A549 (cell line): ENCODE measurements around the gene ODAM. TPM values are rescaled to one million over a fixed set of nuclear protein-coding genes. Genes with fewer than 3 reads are reported as not detected.
"Not testable (repeated sequence)": the region's sequence is repeated elsewhere in the genome, so short reads cannot be mapped to it uniquely, and the experiment has no call there.

Experiments used
- ATAC-seq, 2 experiments: fragments of 200-7000 bp in 1 of 2; fragments of >200 bp in 1 of 2; cut with Nextera tagmentation in 1 of 2; cut with Tn5 transposase in 1 of 2; 3 replicates each; pipeline versions ENCODE4 v1.8.0 to v1.9.1; 2018 to 2020; ENCODE audit warnings: mild to moderate bottlenecking in 1 of 2, moderate library complexity in 1 of 2
- CTCF ChIA-PET: fragments of 300-600 bp; sonication (Branson Sonifier 250); formaldehyde crosslinking; extraction: SDS; loops from one replicate; lab custom pipeline; 2021; ENCODE audit warnings: antibody characterized with exemption, inconsistent platforms; lab: Yijun Ruan, JAX
- POLR2A ChIA-PET: fragments of 350-600 bp; formaldehyde crosslinking; extraction: SDS; loops from one replicate; lab custom pipeline; 2021; ENCODE audit warnings: antibody characterized with exemption, inconsistent platforms; lab: Yijun Ruan, JAX
- DNase-seq, 2 experiments: peaks; one replicate each; pipeline versions ENCODE4 v3.0.0 to v3.0.0-alpha.2; 2011 to 2016; ENCODE audit warnings: low read depth in 1 of 2, low spot score in 1 of 2
- FAIRE-seq: peaks from 2 replicates; lab custom pipeline; 2011; peaks lifted over from hg19 to GRCh38; lab: Jason Lieb, UNC
- H3K27ac ChIP-seq, 2 experiments: fragments of >200 bp; sonication (Bioruptor Twin); formaldehyde crosslinking; 3 replicates each; pipeline ENCODE4 v1.5.1; 2016 to 2017
- H3K4me1 ChIP-seq: fragments of >200 bp; sonication (Bioruptor Twin); formaldehyde crosslinking; 3 replicates; pipeline ENCODE4 v1.6.1; 2016
- H3K4me2 ChIP-seq: fragments of >200 bp; sonication (Bioruptor Twin); formaldehyde crosslinking; 3 replicates; pipeline ENCODE4 v1.6.1; 2016
- H3K4me3 ChIP-seq: fragments of >200 bp; sonication (Bioruptor Twin); formaldehyde crosslinking; 3 replicates; pipeline ENCODE4 v1.5.1; 2016
- H3K9me3 ChIP-seq: fragments of >200 bp; sonication (Bioruptor Twin); formaldehyde crosslinking; 3 replicates; pipeline ENCODE4 v1.6.1; 2016
- CHD4 ChIP-seq: fragments of 200-600 bp; sonication (generic); IDR thresholded peaks from 2 replicates; pipeline ENCODE4 v1.6.1; 2016; ENCODE audit warnings: antibody characterized with exemption, mild to moderate bottlenecking, borderline replicate concordance
- EHF ChIP-seq: fragments of 250-450 bp; sonication (Bioruptor Pico); IDR thresholded peaks from 2 replicates; pipeline ENCODE4 v1.5.0; 2020; ENCODE audit warnings: mild to moderate bottlenecking
- EHMT2 ChIP-seq: fragments of 200-600 bp; sonication (generic); IDR thresholded peaks from 2 replicates; pipeline ENCODE4 v1.6.1; 2016; ENCODE audit warnings: antibody characterized with exemption, low read depth, mild to moderate bottlenecking, moderate library complexity
- EP300 ChIP-seq, 2 experiments: fragments of >200 bp; sonication (Bioruptor Twin); formaldehyde crosslinking; IDR thresholded peaks; 2 replicates in 1 of 2; 3 replicates in 1 of 2; pipeline ENCODE4 v1.6.1; 2016 to 2017
- ESRRA ChIP-seq: fragments of 150-350 bp; IDR thresholded peaks from 2 replicates; pipeline ENCODE4 v1.6.1; 2014; ENCODE audit warnings: mild to moderate bottlenecking, low read length, borderline replicate concordance
- FOSB ChIP-seq: fragments of 250-450 bp; sonication (Bioruptor Pico); IDR thresholded peaks from 2 replicates; pipeline ENCODE4 v1.5.0; 2020; ENCODE audit warnings: mild to moderate bottlenecking, moderate library complexity
- GATA3 ChIP-seq: IDR thresholded peaks from 2 replicates; pipeline ENCODE4 v1.6.1; 2012; ENCODE audit warnings: borderline replicate concordance
- HDAC2 ChIP-seq: fragments of 200-600 bp; sonication (generic); IDR thresholded peaks from 2 replicates; pipeline ENCODE4 v1.6.1; 2016
- HOXA7 ChIP-seq: fragments of 250-450 bp; sonication (Bioruptor Pico); IDR thresholded peaks from 2 replicates; pipeline ENCODE4 v1.5.0; 2020; ENCODE audit warnings: mild to moderate bottlenecking, moderate library complexity
- JUNB ChIP-seq: fragments of >200 bp; sonication (Bioruptor Twin); formaldehyde crosslinking; IDR thresholded peaks from 2 replicates; pipeline ENCODE4 v1.6.1; 2016
- KDM1A ChIP-seq: fragments of 200-600 bp; sonication (generic); IDR thresholded peaks from 2 replicates; pipeline ENCODE4 v1.6.1; 2016; ENCODE audit warnings: low read depth, mild to moderate bottlenecking
- MAFK ChIP-seq: fragments of 450-650 bp; IDR thresholded peaks from 2 replicates; pipeline ENCODE4 v1.6.1; 2014; ENCODE audit not compliant: partially characterized antibody
- PBX3 ChIP-seq: IDR thresholded peaks from 2 replicates; pipeline ENCODE4 v1.6.1; 2012
- POLR2A ChIP-seq: IDR thresholded peaks from 2 replicates; pipeline ENCODE4 v1.6.1; 2012; ENCODE audit warnings: mild to moderate bottlenecking, low read length
- RCOR1 ChIP-seq: fragments of 150-350 bp; IDR thresholded peaks from 2 replicates; pipeline ENCODE4 v1.6.1; 2014; ENCODE audit warnings: antibody characterized with exemption, low read length, low read depth
- RNF2 ChIP-seq: fragments of 200-600 bp; sonication (generic); IDR thresholded peaks from 2 replicates; pipeline ENCODE4 v1.6.1; 2016; ENCODE audit warnings: low read depth, mild to moderate bottlenecking, antibody characterized with exemption, moderate library complexity, borderline replicate concordance
- ZC3H11A ChIP-seq: fragments of 450-650 bp; IDR thresholded peaks from 2 replicates; pipeline ENCODE4 v1.6.1; 2014; ENCODE audit warnings: antibody characterized with exemption, mild to moderate bottlenecking
- ZFP36 ChIP-seq: fragments of 450-650 bp; IDR thresholded peaks from 2 replicates; pipeline ENCODE4 v1.6.1; 2014; ENCODE audit warnings: borderline replicate concordance; ENCODE audit not compliant: partially characterized antibody
- ZSCAN20 ChIP-seq: fragments of 250-450 bp; sonication (Bioruptor Pico); IDR thresholded peaks from 2 replicates; pipeline ENCODE4 v1.8.0; 2022; ENCODE audit warnings: mild to moderate bottlenecking, moderate library complexity
- WGBS: methylation state at CpG from one replicate; pipeline ENCODE4 v1.1.6; 2017; ENCODE audit errors: missing lambda C conversion rate; 5-methylcytosine and 5-hydroxymethylcytosine counted together
- polyA plus RNA-seq, 4 experiments: library from polyadenylated mRNA; depleted of rRNA in 3 of 4; stranded (reverse); fragments of >200 nt; fragmentation: RNase III in 1 of 4; extraction: RNeasy Plus Mini Kit Qiagen cat#74134 plus additional on column Dnase treatment in 1 of 4; gene quantifications; 2 replicates in 3 of 4; 3 replicates in 1 of 4; pipeline ENCODE4 v1.2.3, GENCODE V29; 2011 to 2017
- TF ChIP-seq, protein P1 (sequence below): fragments of >200 bp; sonication (Bioruptor Twin); formaldehyde crosslinking; IDR thresholded peaks from 3 replicates; pipeline ENCODE4 v1.5.1; 2016
- TF ChIP-seq, protein P2 (sequence below): fragments of 250-450 bp; sonication (Bioruptor Pico); IDR thresholded peaks from 2 replicates; pipeline ENCODE4 v1.5.0; 2021; ENCODE audit warnings: mild to moderate bottlenecking, moderate library complexity, borderline replicate concordance
- TF ChIP-seq, protein P3 (sequence below): IDR thresholded peaks from 2 replicates; pipeline ENCODE4 v1.6.1; 2012; ENCODE audit warnings: low read depth, borderline replicate concordance

Gene ODAM
- polyA plus RNA-seq, 2 of the 4 experiments (the other 2 are of a cell fraction) = not detected

DNA sequence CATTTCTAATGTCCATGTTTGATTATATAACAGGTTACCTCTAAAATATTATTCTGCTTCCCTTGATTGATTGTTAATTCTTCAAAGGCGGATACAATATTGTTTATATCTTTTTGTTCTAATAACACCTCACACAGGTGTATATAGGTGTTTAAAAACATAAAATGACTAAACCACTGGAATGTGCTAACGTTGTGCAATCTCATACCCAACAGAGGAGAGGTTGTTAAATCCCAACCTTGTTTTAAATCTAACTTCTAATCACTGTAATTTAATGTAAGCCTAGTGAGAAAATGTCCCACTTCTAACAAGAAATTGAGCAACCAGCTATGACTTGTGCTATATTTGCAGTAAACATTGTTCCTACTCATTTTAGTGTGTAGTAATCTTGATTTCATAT lies 1.3 kb downstream of the ODAM start:
- Histone ChIP-seq H3K9me3 (no peaks in the 10 kb centered on the region), H3K4me1 (no peaks in the 10 kb centered on the region)
- CTCF ChIA-PET = no interaction called here
- no peak for DNase-seq
- ATAC-seq = no peak
- TF ChIP-seq RNF2 (no peak), EHF (CRISPR knock-in tag) (no peak), PBX3 (no peak), FOSB (CRISPR knock-in tag) (no peak), ZFP36 (no peak), ZC3H11A (no peak), HOXA7 (CRISPR knock-in tag) (no peak), CHD4 (no peak)
- TF ChIP-seq, all 56 proteins: peak for 0
- POLR2A ChIA-PET = no interaction called here
- Histone ChIP-seq H3K4me2 (no peak overlapping the region), H3K27ac (no peak overlapping the region), H3K4me3 (no peak overlapping the region)
- WGBS = 27% methylated on average over 2 of the region's 2 CpGs
- no peak for FAIRE-seq

- WGBS = 21% methylated on average over 2 of the region's 2 CpGs
- POLR2A ChIA-PET = no interaction called here
- Histone ChIP-seq H3K4me2 (no peak overlapping the region), H3K4me1 (no peaks in the 10 kb centered on the region), H3K4me3 (no peak overlapping the region)
- CTCF ChIA-PET = no interaction called here
- no peak for ATAC-seq
- FAIRE-seq = no peak
- no peak for DNase-seq
- TF ChIP-seq PBX3 = no peak
- TF ChIP-seq, all 56 proteins: peak for 0
- Histone ChIP-seq H3K27ac (no peak overlapping the region), H3K9me3 (no peaks in the 10 kb centered on the region)
Observed at GRCh38 chr4:70197842-70198241, 2.3 kb downstream of the ODAM start.

- POLR2A ChIA-PET = no interaction called here
- no peak for FAIRE-seq
Observed at GRCh38 chr4:70203601-70204000, 8.1 kb downstream of the ODAM start.

DNA sequence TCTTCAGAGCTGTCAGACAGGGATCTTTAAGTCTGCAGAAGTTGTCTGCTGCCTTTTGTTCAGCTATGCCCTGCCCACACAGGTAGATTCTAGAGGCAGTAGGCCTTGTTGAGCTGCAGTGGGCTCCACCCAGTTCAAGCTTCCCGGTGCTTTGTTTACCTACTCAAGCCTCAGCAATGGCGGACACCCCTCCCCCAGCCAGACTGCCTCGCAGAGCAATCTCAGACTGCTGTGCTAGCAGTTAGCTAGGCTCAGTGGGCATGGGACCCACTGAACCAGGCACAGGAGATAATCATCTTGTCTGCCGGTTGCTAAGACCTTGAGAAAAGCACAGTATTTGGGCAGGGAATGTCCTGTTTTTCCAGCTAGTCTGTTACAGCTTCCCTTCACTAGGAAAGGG lies 17.2 kb downstream of the ODAM start:
- CTCF ChIA-PET, H3K27ac ChIP-seq, ATAC-seq, H3K9me3 ChIP-seq, FAIRE-seq, DNase-seq, POLR2A ChIA-PET, H3K4me2 ChIP-seq, H3K4me3 ChIP-seq, H3K4me1 ChIP-seq: not testable (repeated sequence)
- WGBS = 22% methylated on average over 2 of the region's 4 CpGs

More at GRCh38 chr4:70203601-70204000, 8.1 kb downstream of the ODAM start:
- no peak overlapping the region for H3K4me2 ChIP-seq
- H3K27ac ChIP-seq = no peak overlapping the region
- ATAC-seq = no peak
- no peaks in the 10 kb centered on the region for H3K9me3 ChIP-seq
- CTCF ChIA-PET = no interaction called here
- no peaks in the 10 kb centered on the region for H3K4me1 ChIP-seq
- no peak for DNase-seq
- 18% methylated on average over 1 of the region's 1 CpG for WGBS
- H3K4me3 ChIP-seq = no peak overlapping the region
- TF ChIP-seq POLR2A (no peak), EHF (CRISPR knock-in tag) (no peak), MAFK (no peak), HOXA7 (CRISPR knock-in tag) (no peak), EHMT2 (no peak), ESRRA (no peak), RNF2 (no peak), GATA3 (no peak), EP300 (IDR thresholded peaks at IDR 0.05) (no peak), ZSCAN20 (CRISPR knock-in tag) (no peak), RCOR1 (no peak), KDM1A (no peak), JUNB (no peak), HDAC2 (no peak)
- TF ChIP-seq, protein P1, sequence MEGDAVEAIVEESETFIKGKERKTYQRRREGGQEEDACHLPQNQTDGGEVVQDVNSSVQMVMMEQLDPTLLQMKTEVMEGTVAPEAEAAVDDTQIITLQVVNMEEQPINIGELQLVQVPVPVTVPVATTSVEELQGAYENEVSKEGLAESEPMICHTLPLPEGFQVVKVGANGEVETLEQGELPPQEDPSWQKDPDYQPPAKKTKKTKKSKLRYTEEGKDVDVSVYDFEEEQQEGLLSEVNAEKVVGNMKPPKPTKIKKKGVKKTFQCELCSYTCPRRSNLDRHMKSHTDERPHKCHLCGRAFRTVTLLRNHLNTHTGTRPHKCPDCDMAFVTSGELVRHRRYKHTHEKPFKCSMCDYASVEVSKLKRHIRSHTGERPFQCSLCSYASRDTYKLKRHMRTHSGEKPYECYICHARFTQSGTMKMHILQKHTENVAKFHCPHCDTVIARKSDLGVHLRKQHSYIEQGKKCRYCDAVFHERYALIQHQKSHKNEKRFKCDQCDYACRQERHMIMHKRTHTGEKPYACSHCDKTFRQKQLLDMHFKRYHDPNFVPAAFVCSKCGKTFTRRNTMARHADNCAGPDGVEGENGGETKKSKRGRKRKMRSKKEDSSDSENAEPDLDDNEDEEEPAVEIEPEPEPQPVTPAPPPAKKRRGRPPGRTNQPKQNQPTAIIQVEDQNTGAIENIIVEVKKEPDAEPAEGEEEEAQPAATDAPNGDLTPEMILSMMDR = no peak
- TF ChIP-seq, protein P2, sequence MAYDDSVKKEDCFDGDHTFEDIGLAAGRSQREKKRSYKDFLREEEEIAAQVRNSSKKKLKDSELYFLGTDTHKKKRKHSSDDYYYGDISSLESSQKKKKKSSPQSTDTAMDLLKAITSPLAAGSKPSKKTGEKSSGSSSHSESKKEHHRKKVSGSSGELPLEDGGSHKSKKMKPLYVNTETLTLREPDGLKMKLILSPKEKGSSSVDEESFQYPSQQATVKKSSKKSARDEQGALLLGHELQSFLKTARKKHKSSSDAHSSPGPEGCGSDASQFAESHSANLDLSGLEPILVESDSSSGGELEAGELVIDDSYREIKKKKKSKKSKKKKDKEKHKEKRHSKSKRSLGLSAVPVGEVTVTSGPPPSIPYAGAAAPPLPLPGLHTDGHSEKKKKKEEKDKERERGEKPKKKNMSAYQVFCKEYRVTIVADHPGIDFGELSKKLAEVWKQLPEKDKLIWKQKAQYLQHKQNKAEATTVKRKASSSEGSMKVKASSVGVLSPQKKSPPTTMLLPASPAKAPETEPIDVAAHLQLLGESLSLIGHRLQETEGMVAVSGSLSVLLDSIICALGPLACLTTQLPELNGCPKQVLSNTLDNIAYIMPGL (CRISPR knock-in tag) = no peak
- TF ChIP-seq, protein P3, sequence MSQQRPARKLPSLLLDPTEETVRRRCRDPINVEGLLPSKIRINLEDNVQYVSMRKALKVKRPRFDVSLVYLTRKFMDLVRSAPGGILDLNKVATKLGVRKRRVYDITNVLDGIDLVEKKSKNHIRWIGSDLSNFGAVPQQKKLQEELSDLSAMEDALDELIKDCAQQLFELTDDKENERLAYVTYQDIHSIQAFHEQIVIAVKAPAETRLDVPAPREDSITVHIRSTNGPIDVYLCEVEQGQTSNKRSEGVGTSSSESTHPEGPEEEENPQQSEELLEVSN = no peak

GRCh38 chr4:70216109-70216508 lies 20.6 kb downstream of the ODAM start:
- ATAC-seq, DNase-seq, FAIRE-seq, H3K4me1 ChIP-seq, POLR2A ChIA-PET, H3K4me3 ChIP-seq, H3K4me2 ChIP-seq, CTCF ChIA-PET, H3K9me3 ChIP-seq, H3K27ac ChIP-seq: not testable (repeated sequence)
